Stromal cell of bone marrow (primary cell): Measurements from ENCODE around the gene NFKB2.

Experiments used
- DNase-seq: peaks from one replicate; pipeline ENCODE4 v3.0.0-alpha.2; 2012; ENCODE audit warnings: low read depth

Gene NFKB2

DNA sequence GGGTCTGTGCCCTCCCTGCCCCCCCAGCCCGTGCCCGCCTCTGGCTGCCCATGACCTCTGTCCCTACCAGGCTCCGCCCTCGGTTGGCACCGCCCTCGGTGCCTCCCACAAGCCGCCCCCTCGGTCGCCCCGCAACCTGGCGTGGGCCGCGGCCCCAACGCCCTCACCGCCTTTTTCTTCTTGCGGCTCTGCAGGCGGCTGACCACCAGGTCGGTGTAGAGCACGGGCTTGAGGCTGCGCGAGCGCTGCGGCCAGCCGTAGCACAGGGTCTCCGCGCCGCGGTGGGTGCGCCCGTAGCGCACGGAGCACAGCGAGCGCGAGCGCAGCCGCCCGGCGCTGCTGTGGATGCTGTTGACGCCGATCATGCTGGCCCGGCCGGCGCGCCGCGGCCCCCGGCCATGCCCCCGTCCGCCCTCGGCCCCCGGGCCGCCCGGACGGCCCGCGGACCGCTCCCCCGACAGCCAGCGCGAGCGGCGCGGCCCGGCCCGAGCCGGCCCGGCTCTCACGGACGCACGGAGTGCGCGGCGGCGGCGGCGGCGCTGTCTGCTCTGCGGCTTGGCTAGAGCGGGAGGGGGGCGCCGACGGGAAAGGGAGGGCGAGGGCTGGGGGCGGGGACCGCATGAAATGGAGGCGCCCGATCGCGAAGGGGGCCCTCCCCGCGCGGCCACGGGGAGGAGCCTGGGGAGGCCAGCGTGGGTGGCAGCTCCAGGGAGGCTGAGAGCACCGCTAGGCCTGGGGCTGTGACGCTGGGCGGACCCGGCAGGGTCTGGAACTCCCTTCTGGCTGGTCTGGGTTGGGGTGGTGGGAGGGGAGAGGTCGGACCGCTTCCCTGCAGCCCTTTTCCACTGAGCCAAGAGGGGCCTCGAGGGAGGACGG is 13.5 kb downstream of the NFKB2 start:
- DNase-seq: no peak

DNA sequence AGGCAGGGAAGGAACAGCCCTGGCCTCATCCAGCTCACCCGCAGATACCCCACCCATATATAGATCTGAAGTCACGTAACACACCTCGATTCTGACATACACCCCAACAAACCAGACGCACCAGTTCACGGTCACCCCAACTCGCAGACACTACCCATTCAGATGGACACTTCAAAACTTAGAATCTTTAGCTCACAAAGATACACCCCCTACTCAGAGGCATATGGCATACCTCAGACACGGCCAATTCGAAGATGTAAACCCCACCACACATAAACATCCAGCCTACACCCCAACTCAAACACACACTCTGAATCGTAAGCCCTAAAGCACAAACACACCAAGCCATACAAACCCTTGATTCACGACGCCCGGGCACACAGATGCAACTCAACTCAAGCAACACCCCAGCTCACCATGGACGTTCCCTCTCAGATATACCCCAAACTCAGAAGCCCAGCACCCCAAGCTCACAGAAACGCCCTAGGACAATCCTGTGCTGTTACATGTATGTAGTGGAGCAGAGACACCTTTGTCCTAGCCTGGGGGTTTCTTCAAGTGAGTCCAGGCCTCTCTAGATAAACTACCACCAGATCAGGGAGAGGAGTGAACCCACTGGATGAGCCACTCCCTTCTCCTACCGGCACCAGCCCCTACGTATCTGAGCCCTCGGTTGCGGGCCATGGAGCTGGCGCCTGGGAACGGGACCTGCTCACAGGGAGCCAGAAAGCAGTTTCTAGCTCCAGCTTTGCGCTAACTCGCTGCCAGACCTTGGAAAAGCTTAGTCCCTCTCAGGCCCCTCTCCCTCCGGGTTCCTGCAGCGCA is 14.3 kb downstream of the NFKB2 start:
- no peak for DNase-seq

DNA sequence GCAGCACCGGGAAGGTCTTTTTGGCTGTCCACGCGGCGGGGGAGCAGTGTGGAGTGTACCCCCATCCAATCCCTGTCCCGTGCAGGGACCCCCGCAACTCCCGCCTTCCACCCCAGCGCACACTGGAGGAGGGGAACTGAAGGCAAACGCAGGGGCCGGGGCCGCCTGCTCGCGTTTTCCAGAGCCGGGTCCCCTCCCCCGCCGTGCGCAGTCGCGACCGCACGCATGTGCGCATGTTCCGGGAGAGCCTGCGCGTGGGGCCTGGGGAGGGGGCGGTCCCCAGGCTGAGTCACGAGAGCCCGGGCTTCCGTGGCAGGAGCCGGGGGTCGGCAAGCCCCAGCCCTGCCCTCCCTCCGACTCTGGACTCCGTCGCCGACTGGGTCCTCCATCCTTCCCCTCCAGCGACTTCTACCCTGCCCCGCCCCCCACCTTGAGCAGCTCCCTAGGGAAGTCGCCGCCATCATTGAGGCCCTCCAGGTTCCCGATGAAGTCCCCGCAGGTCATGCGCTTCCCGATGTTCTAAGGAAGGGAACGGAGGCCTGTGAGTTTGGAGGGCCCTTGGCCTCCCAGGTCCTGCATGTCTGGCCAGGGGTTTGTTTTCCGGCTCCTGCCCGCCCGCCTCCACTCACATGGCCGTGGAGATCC is 15.0 kb downstream of the NFKB2 start:
- DNase-seq: no peak

GRCh38 chr10:102411341-102412255 is 16.1 kb downstream of the NFKB2 start:
- DNase-seq: no peak

- DNase-seq: no peak
Observed at GRCh38 chr10:102412293-102412692, 16.8 kb downstream of the NFKB2 start.

- no peak for DNase-seq
Observed at GRCh38 chr10:102413053-102413705, 17.7 kb downstream of the NFKB2 start.

DNA sequence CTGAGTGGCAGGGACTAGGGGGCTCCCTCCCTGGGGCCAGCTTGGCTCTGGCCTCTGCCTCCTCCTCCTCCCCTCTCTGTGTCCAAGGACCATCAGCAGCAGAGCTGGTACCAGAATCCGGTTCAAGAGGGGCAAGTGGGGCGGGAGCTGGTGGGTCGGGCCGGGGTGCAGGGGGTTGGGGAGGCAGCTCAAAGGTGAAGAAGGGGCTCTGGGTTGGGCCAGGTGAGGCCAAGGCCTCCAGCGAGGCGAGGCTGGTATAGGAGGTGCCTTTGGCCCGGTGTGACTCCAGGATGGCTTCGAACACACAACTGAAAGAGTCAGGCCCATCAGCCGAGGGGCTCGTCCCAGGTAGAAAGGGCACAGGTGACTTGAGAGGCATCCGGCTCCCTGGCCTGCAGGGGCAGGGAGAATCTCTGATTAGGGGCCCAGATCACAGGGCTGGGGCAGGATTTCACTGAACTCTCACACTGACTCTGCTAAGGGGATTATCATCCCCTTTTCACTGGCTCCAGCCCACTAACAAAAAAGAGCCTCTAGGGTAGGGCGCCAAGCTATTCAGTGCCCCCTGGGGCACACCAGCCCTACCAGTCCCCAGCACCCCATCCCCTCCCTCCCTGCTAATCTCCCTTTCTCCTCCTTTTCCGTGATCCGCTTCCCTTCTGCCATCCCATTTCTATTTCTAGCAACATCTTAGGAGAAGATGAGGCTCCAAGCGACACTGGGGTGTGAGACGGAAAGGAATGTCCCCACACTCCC is 18.5 kb downstream of the NFKB2 start:
- no peak for DNase-seq

DNA sequence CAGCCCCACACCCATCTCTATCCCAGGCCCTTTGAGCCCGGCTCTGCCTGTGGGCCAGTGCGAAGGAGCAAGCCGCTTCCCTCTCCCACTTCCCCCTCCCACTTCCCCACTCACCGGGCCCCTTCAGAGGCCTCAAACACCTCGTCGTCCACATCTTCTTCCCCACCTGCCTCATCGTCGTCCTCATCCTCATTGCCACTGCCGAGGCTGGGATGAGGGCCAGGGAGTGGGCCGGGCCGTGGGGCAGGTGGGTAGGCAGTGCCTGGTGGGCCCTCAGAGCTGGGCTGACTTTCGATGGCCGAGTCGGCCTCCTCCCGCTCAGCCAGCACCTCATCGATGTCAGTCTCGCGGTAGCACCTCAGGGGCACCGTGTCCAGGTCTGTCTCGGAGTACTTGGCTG is 19.2 kb downstream of the NFKB2 start:
- no peak for DNase-seq

- no peak for DNase-seq
Observed at GRCh38 chr10:102416283-102416682, 20.8 kb downstream of the NFKB2 start.

DNA sequence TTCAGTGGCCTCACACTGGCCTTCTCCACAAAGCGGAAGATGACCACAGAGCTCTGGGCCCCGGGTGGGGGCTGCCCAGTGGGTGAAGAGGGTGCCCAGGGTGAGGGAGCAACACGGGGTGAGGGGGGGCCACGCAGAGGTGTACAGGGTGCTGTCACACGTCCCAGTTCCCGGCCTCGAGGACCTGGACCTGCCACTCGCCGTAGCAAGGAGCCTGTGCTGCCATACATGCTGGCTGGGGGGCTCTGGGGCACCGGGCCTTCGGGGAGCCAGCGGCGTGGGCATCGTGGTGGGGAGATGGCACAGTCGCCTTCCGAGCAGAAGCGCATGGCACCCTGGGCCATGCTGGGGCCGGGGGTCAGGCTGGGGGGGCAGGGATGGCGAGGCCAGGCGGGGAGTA is 21.2 kb downstream of the NFKB2 start:
- no peak for DNase-seq

- no peak for DNase-seq
Observed at GRCh38 chr10:102418622-102419268, 23.2 kb downstream of the NFKB2 start, which contains the start of gene PSD. PSD (minus strand) TSS chr10:102418785; CDS start chr10:102417038, 1,747 bp downstream.

DNA sequence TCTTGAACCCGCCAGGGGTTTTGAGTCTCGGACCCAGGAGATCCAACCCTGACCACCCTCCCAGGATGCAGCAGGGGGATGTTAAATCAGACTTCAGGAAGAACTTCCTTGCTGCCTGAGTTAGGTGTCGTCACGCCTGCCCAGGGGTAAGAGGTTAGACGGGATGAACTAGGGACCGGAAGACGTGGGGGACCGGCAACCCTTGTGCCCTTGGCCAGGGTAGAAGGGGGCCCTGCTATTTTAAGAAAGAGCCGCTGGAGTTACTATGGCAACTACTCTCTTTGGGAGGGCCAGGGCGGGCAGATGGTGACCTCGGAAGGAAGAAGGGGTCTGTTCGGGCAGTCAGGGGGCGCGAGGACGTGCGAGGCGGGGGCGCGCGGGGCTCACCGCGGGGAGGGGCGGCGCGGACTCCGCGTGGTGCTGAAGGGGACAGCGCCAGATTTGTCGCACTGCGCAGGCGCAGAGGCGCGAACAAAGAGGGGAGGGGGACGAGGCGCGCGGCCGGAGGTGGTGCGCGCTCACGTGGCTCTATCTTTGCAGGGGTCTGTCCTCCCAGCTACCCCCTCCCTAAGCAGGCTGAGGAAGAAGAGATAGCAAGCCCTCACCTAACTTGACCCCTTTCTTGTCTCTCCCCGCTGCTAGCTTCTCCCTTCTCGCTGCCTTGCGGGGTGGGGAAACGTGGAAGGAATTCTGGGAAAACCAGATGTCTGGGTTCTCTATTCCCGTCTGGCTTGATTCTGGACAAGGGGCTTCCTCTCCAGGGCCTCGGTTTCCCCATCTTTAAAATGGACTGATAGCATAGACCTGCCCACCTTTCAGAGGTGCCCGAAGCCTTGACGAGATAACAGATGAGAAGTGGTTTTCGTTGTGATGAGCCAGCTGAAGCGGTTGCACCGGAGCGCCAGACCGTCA is 24.0 kb downstream of the NFKB2 start:
- DNase-seq: no peak

DNA sequence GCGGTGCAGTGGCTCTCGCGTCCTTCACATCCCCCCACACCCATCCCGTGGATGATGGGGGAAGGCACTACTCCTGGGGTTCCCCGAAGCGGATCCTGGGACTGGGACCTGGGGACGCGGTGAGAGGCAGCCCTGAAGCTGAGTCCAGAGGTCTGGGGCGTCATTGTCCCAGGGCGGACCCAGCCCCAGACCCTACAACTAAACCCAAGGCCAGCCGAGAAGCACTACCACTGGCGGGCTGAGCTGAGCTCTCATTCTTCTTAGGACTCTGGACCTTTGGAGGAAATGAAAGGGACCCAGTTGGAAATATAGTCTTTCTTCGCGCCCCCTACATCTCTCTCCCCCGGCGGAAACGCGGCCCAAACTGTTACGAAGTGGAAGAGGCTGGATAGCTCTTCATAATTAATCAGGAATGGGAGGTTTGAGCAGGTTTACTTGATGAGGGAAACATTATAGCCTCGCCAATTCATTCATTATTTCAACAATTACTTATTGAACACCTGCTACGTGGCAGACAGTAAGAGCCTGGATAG is 24.7 kb downstream of the NFKB2 start:
- DNase-seq: no peak

GRCh38 chr10:102420714-102421506 is 25.4 kb downstream of the NFKB2 start, which contains the start of gene FBXL15:
FBXL15 (plus strand) TSS chr10:102420836; CDS start chr10:102421130, 294 bp downstream.
- peak; percentile 95 for DNase-seq

- DNase-seq: no peak
Observed at GRCh38 chr10:102421507-102421756, 25.9 kb downstream of the NFKB2 start.

DNA sequence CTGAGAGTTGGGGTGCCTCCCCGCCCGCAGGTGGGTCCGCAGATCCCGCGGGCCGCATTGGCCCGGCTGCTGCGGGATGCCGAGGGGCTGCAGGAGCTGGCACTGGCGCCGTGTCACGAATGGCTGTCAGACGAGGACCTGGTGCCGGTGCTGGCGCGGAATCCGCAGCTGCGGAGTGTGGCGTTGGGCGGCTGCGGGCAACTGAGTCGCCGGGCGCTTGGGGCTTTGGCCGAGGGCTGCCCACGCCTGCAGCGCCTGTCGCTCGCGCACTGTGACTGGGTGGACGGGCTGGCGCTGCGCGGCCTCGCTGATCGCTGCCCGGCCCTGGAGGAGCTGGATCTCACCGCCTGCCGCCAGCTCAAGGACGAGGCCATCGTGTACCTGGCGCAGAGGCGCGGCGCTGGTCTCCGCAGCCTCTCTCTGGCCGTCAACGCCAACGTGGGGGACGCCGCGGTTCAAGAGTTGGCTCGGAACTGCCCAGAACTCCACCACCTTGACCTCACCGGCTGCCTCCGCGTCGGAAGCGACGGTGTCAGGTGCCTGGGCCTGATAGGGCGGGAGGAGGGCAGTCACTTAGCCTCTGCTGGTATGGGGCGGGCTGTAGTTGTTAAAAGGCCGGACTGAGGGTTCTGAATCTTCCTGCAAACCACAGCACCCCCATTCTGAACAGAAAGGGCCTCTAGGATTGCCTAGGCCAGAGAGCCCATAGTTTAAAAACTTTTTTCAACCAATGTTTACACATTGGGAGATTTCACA is 26.4 kb downstream of the NFKB2 start:
- DNase-seq: no peak
